IPS-11a (cell line): ENCODE results near the gene KRTAP9-4.
"Not testable (repeated sequence)": the region's sequence is repeated elsewhere in the genome, so short reads cannot be mapped to it uniquely, and the experiment has no call there.

Source experiments
- H3K4me3 ChIP-seq: one replicate; pipeline ENCODE4 v1.5.1; 2013; ENCODE audit warnings: low read depth, low read length, control low read depth

KRTAP9-4 gene, protein sequence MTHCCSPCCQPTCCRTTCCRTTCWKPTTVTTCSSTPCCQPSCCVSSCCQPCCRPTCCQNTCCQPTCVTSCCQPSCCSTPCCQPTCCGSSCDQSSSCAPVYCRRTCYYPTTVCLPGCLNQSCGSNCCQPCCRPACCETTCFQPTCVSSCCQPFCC

DNA sequence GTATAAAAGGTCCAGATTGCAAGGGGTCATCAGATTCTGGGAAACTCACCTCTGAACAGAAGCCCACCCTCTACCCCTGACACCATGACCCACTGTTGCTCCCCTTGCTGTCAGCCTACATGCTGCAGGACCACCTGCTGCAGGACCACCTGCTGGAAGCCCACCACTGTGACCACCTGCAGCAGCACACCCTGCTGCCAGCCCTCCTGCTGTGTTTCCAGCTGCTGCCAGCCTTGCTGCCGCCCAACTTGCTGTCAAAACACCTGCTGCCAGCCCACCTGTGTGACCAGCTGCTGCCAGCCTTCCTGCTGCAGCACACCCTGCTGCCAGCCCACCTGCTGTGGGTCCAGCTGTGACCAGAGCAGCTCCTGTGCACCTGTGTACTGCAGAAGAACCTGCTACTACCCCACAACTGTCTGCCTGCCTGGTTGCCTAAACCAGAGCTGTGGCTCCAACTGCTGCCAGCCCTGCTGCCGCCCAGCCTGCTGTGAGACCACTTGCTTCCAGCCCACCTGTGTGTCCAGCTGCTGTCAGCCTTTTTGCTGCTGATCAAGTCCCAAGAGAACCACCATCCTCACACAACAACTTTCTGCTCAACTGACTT is at the start of gene KRTAP9-4:
Gene KRTAP9-4, plus strand, starts transcription at position 51 of the 604 bp plus-strand sequence. Its CDS starts 34 bp downstream, at position 85.
- not testable (repeated sequence) for H3K4me3 ChIP-seq

- no peak overlapping the region for H3K4me3 ChIP-seq
Measured at GRCh38 chr17:41211845-41212466, 37.5 kb upstream of the KRTAP9-4 start.

GRCh38 chr17:41212524-41213169 is 36.8 kb upstream of the KRTAP9-4 start:
- H3K4me3 ChIP-seq, result no peak overlapping the region

DNA sequence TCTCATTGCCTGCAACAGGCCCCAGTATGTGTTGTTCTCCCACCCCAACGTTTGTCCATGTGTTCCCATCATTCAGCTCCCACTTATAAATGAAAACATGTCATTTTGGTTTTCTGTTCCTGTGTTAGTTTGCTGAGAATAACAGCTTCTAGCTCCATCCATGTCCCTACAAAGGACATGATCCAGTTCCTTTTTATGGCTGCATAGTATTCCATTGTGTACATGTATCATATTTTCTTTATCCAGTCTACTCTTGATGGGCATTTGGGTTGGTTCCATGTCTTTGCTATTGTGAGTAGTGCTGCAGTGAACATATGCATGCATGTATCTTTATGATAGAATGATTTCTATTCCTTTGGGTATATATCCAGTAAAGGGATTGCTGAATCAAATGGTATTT is 33.8 kb upstream of the KRTAP9-4 start:
- H3K4me3 ChIP-seq, result no peak overlapping the region

DNA sequence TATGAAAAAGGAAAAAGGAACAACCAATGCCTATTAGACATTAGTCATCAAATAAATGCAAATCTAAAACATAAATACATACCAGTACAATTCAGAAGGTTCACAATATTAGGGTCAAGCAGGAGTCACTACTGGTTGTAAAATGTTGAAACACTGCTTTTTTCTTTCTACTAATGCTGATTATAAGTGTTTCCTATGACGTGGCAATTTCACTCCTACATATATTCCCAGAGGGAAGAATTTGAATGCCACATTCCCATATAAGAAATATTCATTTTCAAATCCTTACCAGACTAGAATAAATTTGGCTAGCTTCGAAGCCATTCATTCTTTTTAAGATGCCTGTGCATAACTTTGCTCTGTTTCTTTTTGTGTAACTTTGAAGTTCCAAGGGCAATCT is 25.7 kb upstream of the KRTAP9-4 start:
- H3K4me3 ChIP-seq, result no peak overlapping the region

DNA sequence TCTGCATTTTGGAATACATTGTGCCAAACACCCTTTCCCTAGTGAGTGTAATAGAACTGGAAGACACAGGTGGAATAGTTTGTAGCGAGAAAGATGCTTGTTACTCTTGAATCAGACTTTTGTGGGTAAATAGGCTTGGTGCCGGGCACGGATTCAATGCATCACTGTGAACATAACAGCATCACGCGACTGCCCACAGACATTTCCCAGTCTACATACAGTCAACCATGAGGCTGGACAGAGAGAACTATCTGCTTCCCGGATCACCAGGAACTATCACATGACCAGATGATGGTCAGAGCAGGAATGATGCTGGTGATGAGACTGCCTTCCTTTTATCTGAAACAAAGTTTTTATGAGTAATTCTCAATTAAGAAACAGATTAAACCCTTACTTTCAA is 23.4 kb upstream of the KRTAP9-4 start:
- H3K4me3 ChIP-seq, result no peak overlapping the region

- H3K4me3 ChIP-seq, result not testable (repeated sequence)
Measured at GRCh38 chr17:41226598-41227095, 22.8 kb upstream of the KRTAP9-4 start, which contains the start of gene KRTAP9-2. TSS of gene KRTAP9-2 (plus strand) at chr17:41226648. CDS start at chr17:41226655, 7 bp downstream.

DNA sequence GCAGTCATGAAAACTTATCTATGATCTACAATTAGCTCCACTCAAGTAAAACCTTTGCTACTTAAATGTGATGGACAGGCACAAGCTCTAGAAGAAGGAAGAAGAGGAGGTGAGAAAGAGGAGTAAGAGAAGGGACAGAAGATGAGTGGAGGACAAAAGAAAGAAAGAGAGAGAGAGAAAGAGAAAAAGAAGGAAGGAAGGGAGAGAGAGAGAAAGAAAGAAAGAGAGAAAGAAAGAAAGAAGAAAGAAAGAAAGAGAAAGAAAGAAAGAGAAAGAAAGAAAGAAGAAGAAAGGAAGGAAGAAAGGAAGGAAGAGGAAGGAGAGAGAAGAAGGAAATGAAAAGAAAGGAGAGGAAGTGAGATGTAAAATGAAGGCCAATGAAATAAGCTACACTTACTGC is 19.4 kb upstream of the KRTAP9-4 start:
- no peak overlapping the region for H3K4me3 ChIP-seq

DNA sequence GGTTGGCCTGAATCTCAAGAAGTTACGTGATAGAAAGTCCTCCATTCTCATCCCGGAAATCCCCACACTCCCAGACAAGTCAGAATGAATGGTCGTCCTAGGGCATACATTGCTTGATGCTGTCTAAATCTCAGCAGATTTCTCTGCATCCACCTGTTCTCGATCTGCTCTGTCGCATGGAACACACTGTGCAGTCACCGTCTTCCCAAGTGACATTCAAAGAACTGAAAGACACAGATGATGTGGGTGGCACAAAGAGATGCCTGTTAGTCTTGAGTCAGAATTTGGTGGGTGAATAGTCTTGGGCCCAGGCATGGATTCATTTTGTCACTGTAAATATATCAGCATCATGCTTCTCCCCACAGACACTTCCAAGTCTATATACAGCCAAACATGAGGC is 17.8 kb upstream of the KRTAP9-4 start:
- H3K4me3 ChIP-seq, result no peak overlapping the region

DNA sequence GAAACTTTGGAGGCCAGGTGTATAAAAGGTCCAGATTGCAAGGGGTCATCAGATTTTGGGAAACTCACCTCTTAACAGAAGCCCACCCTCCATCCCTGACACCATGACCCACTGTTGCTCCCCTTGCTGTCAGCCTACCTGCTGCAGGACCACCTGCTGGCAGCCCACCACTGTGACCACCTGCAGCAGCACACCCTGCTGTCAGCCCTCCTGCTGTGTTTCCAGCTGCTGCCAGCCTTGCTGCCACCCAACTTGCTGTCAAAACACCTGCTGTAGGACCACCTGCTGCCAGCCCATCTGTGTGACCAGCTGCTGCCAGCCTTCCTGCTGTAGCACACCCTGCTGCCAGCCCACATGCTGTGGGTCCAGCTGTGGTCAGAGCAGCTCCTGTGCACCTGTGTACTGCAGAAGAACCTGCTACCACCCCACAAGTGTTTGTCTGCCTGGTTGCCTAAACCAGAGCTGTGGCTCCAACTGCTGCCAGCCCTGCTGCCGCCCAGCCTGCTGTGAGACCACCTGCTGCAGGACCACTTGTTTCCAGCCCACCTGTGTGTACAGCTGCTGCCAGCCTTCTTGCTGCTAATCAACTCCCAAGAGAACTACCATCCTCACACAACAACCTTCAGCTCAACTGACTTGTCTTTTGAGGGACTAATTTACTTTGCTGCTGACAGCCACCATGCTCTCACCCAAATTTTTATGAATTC is 16.9 kb upstream of the KRTAP9-4 start, which contains the start of gene KRTAP9-3:
Gene KRTAP9-3, plus strand, starts transcription at position 51 of the 707 bp plus-strand sequence. Its CDS starts 53 bp downstream, at position 104.
- H3K4me3 ChIP-seq, result not testable (repeated sequence)

- H3K4me3 ChIP-seq, result not testable (repeated sequence)
Measured at GRCh38 chr17:41237116-41237515, 12.4 kb upstream of the KRTAP9-4 start.

- not testable (repeated sequence) for H3K4me3 ChIP-seq
Measured at GRCh38 chr17:41237949-41238437, 11.5 kb upstream of the KRTAP9-4 start, which contains the start of gene KRTAP9-8. TSS of gene KRTAP9-8 (plus strand) at chr17:41237999. CDS start at chr17:41238052, 53 bp downstream.

GRCh38 chr17:41246995-41247787 is 2.3 kb upstream of the KRTAP9-4 start:
- H3K4me3 ChIP-seq, result not testable (repeated sequence)

DNA sequence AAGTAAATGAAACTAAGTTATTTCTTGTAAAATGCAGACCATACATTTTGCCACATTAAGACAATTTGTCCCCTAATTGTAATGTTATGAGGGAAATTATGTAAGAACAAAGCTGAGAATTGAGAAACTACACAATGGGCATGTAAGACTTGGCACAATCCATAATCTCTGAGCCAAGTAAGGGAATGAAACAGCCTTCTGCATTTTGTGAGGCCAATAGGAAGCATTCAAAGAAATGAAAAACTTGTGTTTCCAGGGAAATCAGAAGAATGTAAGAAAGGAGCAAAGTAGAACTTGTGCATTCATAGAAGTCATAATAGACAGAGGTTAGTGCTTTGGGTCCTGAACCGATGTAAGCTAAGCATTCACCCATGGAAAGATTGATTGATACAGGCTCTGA is 1.8 kb downstream of the KRTAP9-4 start:
- no peak overlapping the region for H3K4me3 ChIP-seq

DNA sequence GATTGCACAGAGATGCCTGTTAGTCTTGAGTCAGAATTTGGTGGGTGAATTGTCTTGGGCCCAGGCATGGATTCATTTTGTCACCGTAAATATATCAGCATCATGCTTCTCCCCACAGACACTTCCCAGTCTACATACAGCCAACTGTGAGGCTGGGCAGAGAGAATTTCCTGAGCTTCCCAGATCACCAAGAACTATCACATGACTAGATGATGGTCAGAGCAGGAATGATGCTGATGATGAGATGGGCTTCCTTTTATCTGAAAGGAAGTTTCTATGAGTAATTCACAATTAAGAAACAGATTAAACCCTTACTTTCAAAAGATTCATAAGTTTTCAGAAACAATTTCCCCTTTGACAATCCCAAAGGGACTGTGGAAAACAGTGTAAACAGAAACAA is 5.4 kb downstream of the KRTAP9-4 start:
- H3K4me3 ChIP-seq, result no peak overlapping the region

DNA sequence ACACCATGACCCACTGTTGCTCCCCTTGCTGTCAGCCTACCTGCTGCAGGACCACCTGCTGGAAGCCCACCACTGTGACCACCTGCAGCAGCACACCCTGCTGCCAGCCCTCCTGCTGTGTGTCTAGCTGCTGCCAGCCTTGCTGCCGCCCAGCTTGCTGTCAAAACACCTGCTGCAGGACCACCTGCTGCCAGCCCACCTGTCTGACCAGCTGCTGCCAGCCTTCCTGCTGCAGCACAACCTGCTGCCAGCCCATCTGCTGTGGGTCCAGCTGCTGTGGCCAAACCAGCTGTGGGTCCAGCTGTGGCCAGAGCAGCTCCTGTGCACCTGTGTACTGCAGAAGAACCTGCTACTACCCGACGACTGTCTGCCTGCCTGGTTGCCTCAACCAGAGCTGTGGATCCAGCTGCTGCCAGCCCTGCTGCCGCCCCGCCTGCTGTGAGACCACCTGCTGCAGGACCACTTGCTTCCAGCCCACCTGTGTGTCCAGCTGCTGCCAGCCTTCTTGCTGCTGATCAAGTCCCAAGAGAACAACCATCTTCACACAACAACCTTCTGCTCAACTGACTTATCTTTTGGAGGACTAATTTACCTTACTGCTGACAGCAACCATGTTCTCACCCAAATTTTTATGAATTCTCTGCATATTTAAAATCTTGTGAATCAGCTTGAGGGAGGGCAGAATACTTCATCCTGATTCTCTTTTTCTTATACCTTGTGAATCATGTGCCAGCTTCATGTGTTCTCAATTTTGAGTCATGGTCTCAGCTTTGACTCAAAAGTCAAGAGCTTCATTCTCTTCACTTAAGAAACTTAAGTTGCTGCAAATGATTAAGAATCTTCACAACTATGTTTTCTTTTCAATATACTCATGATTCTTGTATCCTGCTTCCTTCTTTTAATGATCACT is 6.1 kb downstream of the KRTAP9-4 start, which contains the start of gene KRTAP9-9:
Gene KRTAP9-9, plus strand, starts transcription at position 4 of the 910 bp plus-strand sequence.
- not testable (repeated sequence) for H3K4me3 ChIP-seq

DNA sequence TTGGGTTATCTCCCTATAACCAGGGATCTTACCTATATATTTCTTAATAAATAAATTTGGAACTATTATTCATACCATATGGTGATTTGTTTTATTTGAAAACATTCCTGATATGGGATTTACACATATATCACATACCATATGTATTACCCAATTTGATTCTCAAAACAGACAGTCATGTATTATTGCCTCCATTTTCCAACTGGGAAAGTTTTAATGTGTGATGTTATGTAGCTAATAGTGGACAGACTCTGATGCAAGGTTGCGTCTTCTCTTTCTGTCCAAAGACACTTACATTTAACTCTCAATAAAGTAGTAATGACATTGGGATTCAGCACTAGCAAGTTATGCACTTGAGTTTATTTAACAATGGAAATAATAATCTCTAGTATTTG is 6.8 kb downstream of the KRTAP9-4 start:
- H3K4me3 ChIP-seq, result no peak overlapping the region

DNA sequence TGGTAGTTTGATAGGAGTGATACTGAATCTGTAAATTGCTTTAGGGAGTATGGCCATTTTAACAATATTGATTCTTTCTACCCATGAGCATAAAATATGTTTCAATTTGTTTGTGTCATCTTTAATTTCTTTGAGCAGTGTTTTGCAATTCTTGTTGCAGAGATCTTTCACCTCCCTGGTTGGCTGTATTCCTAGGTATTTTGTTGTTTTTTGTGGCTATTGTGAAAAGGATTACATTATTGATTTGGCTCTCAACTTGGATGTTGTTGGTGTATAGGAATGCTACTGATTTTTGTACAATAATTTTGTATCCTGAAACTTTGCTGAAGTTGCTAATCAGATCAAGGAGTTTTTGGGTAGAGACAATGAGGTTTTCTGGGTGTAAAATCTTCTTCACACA is 8.9 kb downstream of the KRTAP9-4 start:
- H3K4me3 ChIP-seq, result no peak overlapping the region

DNA sequence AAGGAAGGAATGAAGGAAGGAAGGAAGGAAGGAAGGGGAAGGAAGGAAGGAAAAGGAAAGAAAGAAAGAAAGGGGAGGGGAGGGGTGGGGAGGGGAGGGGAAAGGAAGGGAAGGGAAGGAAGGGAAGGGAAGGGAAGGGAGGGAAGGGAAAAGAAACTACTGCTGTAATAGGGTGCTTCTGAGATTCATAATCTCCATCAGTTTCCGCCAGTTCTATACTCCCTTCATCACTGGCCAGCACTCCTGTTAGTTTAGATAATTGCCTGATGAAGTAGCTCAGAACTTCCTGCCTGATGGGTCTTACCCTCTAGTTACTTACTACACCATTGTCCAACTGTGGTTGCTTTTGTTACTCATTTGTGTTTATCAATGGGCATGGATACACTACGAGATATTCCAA is 13.7 kb downstream of the KRTAP9-4 start:
- no peak overlapping the region for H3K4me3 ChIP-seq
